Measurements from ENCODE around the gene SLC6A12.

Gene SLC6A12

DNA sequence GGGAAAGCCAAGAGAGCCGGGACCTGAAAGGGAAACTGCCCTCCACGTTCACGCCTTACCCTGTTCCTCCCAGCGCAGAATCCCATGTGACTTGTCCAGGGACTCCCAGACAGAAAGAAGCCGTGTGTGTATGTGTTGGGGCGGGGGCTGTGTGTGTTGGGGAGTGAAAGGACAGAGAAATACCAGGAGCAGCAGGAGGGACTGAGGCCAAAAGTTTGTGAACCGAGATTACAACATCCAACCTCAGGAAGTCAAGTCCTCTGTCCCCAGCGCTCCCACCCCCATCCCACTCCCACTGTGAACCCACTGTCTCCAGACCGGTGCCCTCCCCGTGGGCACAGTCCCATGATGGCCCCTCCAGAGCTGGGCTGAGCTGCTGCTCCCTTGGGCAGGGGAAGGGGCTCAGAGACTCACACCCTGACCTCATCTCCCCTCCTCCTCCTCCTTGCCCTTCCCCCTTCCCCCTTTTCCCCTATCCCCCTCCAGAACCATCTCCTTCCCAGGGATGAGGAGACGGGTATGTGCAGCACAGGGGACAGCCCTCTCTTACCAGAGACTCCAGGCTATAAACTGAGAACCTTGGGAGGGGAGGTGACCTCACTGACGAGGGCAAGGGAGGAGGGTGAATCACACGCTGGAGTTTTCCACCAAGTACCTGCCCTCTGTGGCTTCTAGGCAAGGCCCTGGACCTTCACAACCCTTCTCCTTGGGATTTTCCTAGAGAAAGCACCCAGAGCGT lies at the start of gene SLC6A12:
SLC6A12 (minus strand) TSS at position 155 of the 739 bp plus-strand sequence. CDS start 4,171 bp downstream, outside the sequence.
- FAIRE-seq (no peak), DNase-seq (ENCODE audit: insufficient read length, low spot score) (no peak)

GRCh38 chr12:263574-263973 lies 49.6 kb upstream of the SLC6A12 start:
- DNase-seq (ENCODE audit: insufficient read length, low spot score), result no peak
- TF ChIP-seq, protein P1, sequence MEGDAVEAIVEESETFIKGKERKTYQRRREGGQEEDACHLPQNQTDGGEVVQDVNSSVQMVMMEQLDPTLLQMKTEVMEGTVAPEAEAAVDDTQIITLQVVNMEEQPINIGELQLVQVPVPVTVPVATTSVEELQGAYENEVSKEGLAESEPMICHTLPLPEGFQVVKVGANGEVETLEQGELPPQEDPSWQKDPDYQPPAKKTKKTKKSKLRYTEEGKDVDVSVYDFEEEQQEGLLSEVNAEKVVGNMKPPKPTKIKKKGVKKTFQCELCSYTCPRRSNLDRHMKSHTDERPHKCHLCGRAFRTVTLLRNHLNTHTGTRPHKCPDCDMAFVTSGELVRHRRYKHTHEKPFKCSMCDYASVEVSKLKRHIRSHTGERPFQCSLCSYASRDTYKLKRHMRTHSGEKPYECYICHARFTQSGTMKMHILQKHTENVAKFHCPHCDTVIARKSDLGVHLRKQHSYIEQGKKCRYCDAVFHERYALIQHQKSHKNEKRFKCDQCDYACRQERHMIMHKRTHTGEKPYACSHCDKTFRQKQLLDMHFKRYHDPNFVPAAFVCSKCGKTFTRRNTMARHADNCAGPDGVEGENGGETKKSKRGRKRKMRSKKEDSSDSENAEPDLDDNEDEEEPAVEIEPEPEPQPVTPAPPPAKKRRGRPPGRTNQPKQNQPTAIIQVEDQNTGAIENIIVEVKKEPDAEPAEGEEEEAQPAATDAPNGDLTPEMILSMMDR (IDR thresholded peaks at IDR 0.05; ENCODE audit: insufficient read depth, missing control alignments), result no peak
- no peak for FAIRE-seq

More for the DNA sequence above, at the start of gene SLC6A12:
- TF ChIP-seq, protein P1 (IDR thresholded peaks at IDR 0.05; ENCODE audit: insufficient read depth, missing control alignments), result no peak

DNA sequence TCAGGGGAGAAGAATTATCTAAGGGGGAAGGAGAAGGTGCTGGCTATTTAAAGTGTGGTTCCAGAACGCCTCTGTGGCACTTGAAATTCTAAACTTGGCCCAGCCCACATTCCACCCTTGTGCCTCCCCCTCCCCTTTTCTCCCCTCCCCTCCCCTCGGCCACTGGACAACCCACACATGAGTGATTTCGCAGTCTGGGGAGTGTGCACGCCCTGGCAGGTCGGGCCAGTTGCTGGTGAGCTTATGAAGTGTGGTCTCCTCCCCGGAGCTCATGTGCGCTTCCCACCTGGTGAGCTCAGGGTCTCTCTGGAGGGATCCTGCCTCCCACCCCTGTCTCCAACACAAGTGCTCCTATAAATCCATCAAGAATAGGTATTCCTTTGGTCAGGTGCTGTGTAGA lies 48.9 kb upstream of the SLC6A12 start, which contains the start of gene SLC6A13:
SLC6A13 (minus strand) TSS at position 20 of the 400 bp plus-strand sequence. CDS start 2,784 bp downstream, outside the sequence.
- DNase-seq (ENCODE audit: insufficient read length, low spot score), result no peak
- no peak for FAIRE-seq
- TF ChIP-seq, protein P1 (IDR thresholded peaks at IDR 0.05; ENCODE audit: insufficient read depth, missing control alignments), result no peak

DNA sequence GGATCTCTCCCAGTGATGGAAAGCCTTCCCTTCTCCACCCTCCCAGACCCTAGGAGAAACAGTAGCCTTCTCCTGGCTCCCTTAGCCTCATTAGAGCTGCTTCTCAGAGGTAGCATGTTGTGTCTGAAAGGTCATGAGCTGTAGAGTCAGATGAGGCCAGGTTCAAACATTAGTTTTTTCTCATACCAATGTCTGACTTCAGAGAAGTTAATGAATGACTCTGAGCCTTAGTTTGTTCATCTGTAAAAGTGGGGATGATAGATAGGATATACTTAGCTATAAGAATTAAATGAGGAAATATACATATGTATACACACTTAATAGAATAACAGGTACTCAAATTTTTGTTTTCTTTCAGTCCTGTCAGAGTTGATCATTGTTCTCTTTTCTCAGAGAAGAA lies 48.2 kb upstream of the SLC6A12 start:
- FAIRE-seq (no peak), DNase-seq (ENCODE audit: insufficient read length, low spot score) (no peak)
- TF ChIP-seq, protein P1 (IDR thresholded peaks at IDR 0.05; ENCODE audit: insufficient read depth, missing control alignments), result no peak

DNA sequence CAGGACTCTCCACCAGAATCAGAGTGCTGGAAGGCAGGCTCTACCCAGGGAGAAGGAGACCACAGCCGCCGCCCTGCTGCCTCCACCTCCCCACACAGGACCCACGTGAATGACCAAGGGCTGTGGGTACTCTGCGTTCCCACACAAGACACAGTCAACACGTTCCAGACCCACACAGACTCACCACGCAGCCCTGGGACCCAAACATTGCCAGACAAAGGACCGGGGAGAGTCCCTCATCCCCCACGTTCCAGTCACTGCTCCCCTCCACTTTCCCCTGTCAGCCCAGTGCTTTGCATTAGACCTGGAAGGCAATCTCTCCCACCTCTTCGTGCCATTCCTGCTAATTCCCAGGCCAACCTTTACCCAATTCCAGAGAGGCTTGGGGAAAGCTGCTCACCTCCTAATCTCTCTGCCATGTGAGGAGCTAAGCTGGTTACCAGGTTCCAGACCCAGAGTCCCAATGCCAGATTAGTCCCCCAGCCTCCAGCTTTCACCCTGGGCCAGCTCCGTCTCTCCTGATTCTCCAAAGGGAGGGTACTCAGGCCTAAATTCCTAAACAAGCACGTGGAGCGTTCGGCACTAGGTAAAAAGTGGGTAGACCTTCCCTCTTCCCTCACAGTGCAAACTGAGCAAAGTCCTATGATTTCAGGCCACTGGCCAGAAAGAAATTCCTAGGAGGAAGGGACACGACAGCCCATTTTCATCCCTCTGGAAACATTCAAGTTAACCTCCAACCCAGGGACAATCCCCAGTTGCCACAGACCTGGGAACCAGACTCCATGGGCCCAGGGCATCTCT lies 43.8 kb upstream of the SLC6A12 start:
- TF ChIP-seq, protein P1 (IDR thresholded peaks at IDR 0.05; ENCODE audit: insufficient read depth, missing control alignments), result no peak
- FAIRE-seq, result no peak
- no peak for DNase-seq (ENCODE audit: insufficient read length, low spot score)

GRCh38 chr12:256958-257357 lies 43.0 kb upstream of the SLC6A12 start:
- TF ChIP-seq, protein P1 (IDR thresholded peaks at IDR 0.05; ENCODE audit: insufficient read depth, missing control alignments), result no peak
- DNase-seq (ENCODE audit: insufficient read length, low spot score) (no peak), FAIRE-seq (no peak)
